ENCODE results near the gene RAPGEF5. TPM values are rescaled to one million over a fixed set of nuclear protein-coding genes. Genes with fewer than 3 reads are reported as not detected.

The RAPGEF5 gene
- total RNA-seq, 1 experiment from 2014 or later, result 13.3 TPM

DNA sequence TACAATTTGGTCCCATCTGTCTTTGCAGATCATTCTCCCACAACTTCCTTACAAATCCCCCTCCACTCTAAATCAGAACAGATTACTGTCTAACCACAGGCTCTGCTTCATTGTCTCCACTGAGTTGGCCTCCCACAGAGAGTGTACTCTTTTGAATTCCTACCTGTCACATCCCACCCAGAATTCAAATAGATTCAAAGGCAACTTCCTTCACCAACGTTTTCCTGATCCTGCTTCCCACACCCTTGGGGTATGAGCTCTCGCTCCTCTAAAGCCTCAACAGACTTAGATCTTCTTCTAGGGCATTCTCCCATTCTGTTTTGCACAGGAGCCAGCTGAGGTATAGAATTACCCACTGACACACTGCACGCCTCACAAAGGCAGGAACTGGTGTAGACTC is 213.5 kb downstream of the RAPGEF5 start:
- Histone ChIP-seq H3K14ac (ENCODE audit: insufficient read depth, low read length) (no peak overlapping the region), H3K79me1 (ENCODE audit: insufficient read depth, low read depth, low read length, poor library complexity, severe bottlenecking) (no peaks in the 10 kb centered on the region), H2BK120ac (ENCODE audit: low read depth, low read length, poor library complexity, severe bottlenecking) (no peak overlapping the region), H2BK20ac (ENCODE audit: low read depth, low read length, poor library complexity, severe bottlenecking) (no peak overlapping the region), H4K20me1 (ENCODE audit: control insufficient read depth, insufficient read depth, insufficient read length) (no peaks in the 10 kb centered on the region), H3K9me3 (ENCODE audit: control insufficient read depth, low read depth, low read length) (peaks cover 6% of the 10 kb centered on the region), H3K79me2 (ENCODE audit: insufficient read depth, low read length) (no peaks in the 10 kb centered on the region), H3K18ac (ENCODE audit: insufficient read length, low read depth, low read length) (no peak overlapping the region), H3K27me3 (ENCODE audit: insufficient read depth, low read length) (no peaks in the 10 kb centered on the region), H3K56ac (ENCODE audit: insufficient read length, low read depth, low read length) (no peak overlapping the region), H3K23ac (ENCODE audit: insufficient read length, low read depth, low read length) (no peak overlapping the region), H4K91ac (ENCODE audit: insufficient read length, low read depth, low read length) (no peak overlapping the region), H2BK12ac (ENCODE audit: insufficient read length, low read depth, low read length) (no peak overlapping the region), H3K23me2 (ENCODE audit: insufficient read length, low read depth, low read length, poor library complexity, severe bottlenecking) (no peaks in the 10 kb centered on the region), H4K5ac (ENCODE audit: insufficient read length, low read depth, low read length) (no peak overlapping the region), H4K8ac (replicated peaks; ENCODE audit: insufficient read length, low read depth, low read length) (no peak overlapping the region), H3K4me2 (ENCODE audit: insufficient read depth, insufficient read length, low read length) (no peak overlapping the region), H3K4me1 (ENCODE audit: insufficient read depth, low read length) (peaks cover 11% of the 10 kb centered on the region), H2AK5ac (ENCODE audit: insufficient read length, low read length) (no peak overlapping the region), H3K9ac (ENCODE audit: extremely low read depth, insufficient read length, low read length) (no peak overlapping the region), H2BK15ac (ENCODE audit: low read depth, low read length) (no peak overlapping the region), H2BK5ac (ENCODE audit: insufficient read length, low read length) (no peak overlapping the region), H3K27ac (ENCODE audit: insufficient read length, low read depth, low read length) (no peak overlapping the region), H2AFZ (ENCODE audit: low read length) (no peak overlapping the region), H3K4ac (ENCODE audit: low read depth, low read length) (no peak overlapping the region), H3T11ph (ENCODE audit: low read length) (no peak overlapping the region)
- H3K36me3 Mint-ChIP-seq (ENCODE audit: insufficient read depth in 1 of 3, low read depth in 3 of 3), result peaks cover 29 to 39% (median 38%) of the 10 kb centered on the region in 3 experiments
- DNase-seq, result no peak
- H3K4me1 Mint-ChIP-seq, result peaks cover 39 to 42% of the 10 kb centered on the region in 2 experiments
- TF ChIP-seq CTCF (conservative IDR thresholded peaks at IDR 0.05), result no peak
- H3K27ac Mint-ChIP-seq, result peak overlapping the region in 2 of 3 experiments; percentile 5 to 22; a peak in 3 of 7 replicates
- WGBS (ENCODE audit: extremely low coverage, insufficient read length, low lambda C conversion rate), result no CpG with 5 or more reads among the region's 3 CpGs
- no peaks in the 10 kb centered on the region for H3K27me3 Mint-ChIP-seq (ENCODE audit: low read depth)
- H3K4me3 Mint-ChIP-seq, result 0 out of 5 replicates have a peak overlapping the region, but pooled peaks of 1 of the 2 experiments have one; percentile 6
- H3K9me3 Mint-ChIP-seq, result peaks cover 2 to 4% of the 10 kb centered on the region in 2 experiments; a peak in 2 of 5 replicates

All from H9 (cell line).